T-helper 2 cell treated with Interferon-gamma antibody and Interleukin-4, amounts not matched to agents 5 μg/mL and 100 μg/mL, for 36 hours (primary cell): Measurements from ENCODE around the gene LRRC25.

Experiments
- DNase-seq: peaks from one replicate; pipeline ENCODE4 v3.0.0; 2021; ENCODE audit warnings: low spot score
- H3K27ac Mint-ChIP-seq: one replicate; pipeline ENCODE4 v1.8.0; 2021; ENCODE audit warnings: mild to moderate bottlenecking, mixed read lengths
- H3K27me3 Mint-ChIP-seq: one replicate; pipeline ENCODE4 v1.8.0; 2021; ENCODE audit warnings: low read depth, mixed read lengths
- H3K36me3 Mint-ChIP-seq: one replicate; pipeline ENCODE4 v1.8.0; 2021; ENCODE audit warnings: low read depth, mixed read lengths
- H3K4me1 Mint-ChIP-seq: one replicate; pipeline ENCODE4 v1.8.0; 2021; ENCODE audit warnings: low read depth, mixed read lengths
- H3K4me3 Mint-ChIP-seq: one replicate; pipeline ENCODE4 v1.8.0; 2022; ENCODE audit warnings: mild to moderate bottlenecking, moderate library complexity, mixed read lengths
- H3K9me3 Mint-ChIP-seq: one replicate; pipeline ENCODE4 v1.8.0; 2021; ENCODE audit warnings: mixed read lengths

Gene LRRC25

DNA sequence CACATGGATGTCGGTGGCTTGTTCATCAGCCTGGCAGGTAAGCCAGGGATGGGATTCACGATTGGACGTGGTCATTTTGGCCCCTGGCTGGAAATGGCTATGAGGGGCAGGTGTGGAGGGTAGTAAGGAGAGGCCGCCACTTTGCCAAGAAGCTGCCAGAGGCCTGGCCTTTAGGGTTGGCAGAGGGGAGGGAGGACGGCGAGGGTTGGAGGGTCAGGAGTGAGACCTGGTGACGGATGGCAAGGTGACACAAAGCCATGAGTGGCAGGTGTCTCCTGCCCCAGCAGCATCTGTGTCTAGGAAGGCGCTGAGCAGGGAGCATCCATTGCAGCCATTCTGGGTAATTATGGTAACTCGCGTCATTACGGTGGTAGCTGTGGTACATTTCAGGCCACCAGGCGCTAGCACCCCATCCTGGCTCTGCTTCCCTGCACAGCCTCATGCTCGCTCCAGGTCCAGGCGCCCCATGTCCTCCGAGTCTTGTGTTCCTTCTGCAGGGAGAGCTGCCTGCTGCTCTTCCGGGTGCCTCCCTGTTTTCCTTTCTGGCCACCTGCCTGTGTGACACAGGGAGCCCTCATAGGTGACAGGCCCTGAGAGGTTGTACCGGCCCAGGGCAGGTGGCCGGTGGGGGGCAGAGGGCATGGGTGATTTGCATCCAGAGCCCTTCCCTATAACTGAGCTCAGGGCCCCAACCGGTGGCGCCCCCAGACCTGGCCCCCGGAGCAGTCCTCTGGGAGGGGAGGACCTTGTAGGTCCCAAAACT lies 26.0 kb upstream of the LRRC25 start:
- Mint-ChIP-seq H3K9me3 (no peaks in the 10 kb centered on the region), H3K27me3 (no peaks in the 10 kb centered on the region), H3K4me3 (peak overlapping the region; percentile 98), H3K4me1 (peaks cover 43% of the 10 kb centered on the region), H3K27ac (peak overlapping the region; percentile 68), H3K36me3 (peaks cover 14% of the 10 kb centered on the region)
- DNase-seq = no peak

DNA sequence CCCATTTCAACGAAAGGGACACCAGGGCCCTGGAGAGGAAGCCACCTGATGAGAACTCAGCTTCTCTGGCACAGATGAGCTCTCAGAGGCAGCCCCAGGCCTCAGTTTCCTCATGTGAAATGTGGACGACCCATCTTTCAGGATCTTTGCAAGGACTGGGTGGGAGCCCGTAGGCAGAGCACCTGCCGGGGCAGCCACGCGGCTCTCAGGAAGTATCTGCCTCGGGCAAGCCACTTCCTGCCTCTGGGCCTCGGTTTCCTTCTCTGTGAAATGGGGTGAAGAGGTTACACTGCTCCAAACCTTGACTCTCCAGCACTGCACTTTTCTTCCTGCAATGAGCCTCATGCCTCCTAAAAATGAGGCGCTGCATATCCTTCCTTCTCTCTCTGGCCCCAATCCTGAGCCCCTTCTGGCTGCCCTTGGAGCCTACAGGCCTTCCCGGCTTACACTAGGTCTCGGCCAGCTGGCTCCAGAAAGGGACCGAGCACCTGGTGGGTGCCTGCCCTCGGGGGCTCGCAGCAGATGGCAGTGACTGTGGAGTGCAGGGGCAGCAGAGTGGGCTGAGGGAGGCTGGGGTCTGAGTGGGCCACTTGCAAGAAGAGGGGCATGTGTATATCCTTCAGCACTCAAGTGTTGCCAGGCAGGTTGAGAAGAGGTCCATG lies 25.2 kb upstream of the LRRC25 start:
- no peaks in the 10 kb centered on the region for H3K9me3 Mint-ChIP-seq
- peak overlapping the region; percentile 98 for H3K4me3 Mint-ChIP-seq
- peak overlapping the region; percentile 94 for H3K27ac Mint-ChIP-seq
- no peaks in the 10 kb centered on the region for H3K27me3 Mint-ChIP-seq
- H3K36me3 Mint-ChIP-seq = peaks cover 14% of the 10 kb centered on the region
- H3K4me1 Mint-ChIP-seq = peaks cover 50% of the 10 kb centered on the region
- peak; percentile 35 for DNase-seq

DNA sequence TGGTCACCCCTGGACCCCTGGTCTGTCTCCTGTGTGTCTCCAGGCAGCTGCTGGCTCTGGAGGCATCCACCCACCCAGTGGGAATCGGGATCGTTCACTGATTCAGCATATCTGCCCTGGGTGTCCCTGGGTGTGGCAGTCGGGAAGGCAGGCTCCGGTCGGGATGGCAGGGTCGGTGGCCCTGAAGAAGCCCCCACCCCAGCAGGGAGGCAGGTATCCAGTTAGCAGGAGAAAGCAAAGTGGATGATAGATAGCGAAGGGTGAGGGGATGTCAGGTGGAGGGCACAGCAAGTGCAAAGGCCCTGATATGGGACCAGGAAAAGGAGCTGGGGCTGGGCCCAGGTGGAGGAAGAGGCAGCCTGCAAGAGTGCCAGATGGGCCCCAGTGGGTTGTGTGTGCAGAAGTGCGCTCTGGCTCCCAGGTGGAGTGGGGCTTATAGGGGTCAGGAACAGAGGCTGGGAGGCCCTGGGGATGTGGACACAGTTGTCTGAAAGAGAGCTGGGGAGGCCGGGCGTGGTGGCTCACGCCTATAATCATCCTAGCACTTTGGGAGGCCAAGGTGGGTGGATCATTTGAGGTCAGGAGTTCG lies 24.0 kb upstream of the LRRC25 start:
- Mint-ChIP-seq H3K9me3 (no peaks in the 10 kb centered on the region), H3K27me3 (no peaks in the 10 kb centered on the region), H3K27ac (peak overlapping the region; percentile 94), H3K4me3 (peak overlapping the region; percentile 98), H3K36me3 (peaks cover 14% of the 10 kb centered on the region), H3K4me1 (peaks cover 59% of the 10 kb centered on the region)
- no peak for DNase-seq

DNA sequence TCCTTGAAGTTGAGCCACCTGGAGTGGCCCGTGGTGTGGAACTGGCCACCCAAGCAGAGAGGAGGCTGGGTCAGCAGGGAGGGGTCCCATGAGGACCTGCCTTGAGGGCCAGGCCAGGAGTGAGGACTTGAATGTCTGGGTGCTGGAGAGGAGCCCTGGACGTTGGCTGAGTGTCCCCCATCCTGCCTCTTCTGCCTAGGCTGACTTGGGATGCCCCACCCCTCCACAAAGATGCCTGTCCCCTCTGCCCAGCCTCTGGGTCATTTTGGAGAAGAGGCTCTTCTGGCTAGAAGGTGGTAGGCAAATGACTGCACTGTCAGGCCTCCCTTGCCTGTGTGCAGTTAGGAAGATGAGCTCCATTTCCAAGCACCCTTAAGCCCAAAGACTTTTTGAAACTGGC lies 23.5 kb upstream of the LRRC25 start:
- H3K4me3 Mint-ChIP-seq = peak overlapping the region; percentile 98
- peak overlapping the region; percentile 94 for H3K27ac Mint-ChIP-seq
- H3K27me3 Mint-ChIP-seq = no peaks in the 10 kb centered on the region
- peaks cover 61% of the 10 kb centered on the region for H3K4me1 Mint-ChIP-seq
- no peaks in the 10 kb centered on the region for H3K9me3 Mint-ChIP-seq
- H3K36me3 Mint-ChIP-seq = peaks cover 14% of the 10 kb centered on the region
- DNase-seq = no peak

DNA sequence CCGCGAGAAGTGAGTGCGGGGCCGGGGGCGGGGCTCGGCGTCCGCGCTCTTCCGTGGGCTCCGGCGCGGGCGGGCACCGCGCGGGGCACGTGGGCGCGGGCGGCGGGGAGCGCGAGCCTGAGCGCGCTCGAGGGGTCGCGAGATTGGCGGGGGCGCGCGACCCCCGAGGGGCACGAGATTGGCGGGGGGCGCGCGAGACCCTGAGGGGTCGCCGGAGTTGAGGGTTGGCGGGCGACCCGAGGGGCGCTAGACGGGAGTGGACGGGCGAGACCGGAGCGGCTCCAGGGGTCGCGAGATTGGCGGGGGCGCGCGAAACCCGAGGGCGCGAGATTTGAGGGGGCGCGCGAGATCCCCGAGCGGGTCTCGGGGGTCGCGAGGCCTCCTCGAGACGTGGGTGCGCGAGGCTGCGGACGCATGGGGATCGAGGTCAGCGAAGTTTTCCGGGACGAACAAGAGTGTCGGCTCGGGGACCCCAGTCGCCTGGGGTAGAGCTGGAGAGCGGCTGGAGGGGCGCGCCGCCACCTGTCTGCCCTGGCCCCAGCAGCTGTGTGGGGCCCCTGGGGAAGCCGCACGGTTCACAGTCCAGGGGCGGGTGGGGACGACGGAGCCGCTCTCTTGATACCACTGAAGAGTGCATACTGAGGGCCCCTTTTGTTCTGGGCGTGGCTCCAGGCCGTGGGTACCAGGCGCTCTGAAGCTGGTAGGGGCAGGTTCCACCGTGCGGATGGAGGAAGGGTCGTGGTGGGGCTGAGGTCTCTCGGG lies 22.5 kb upstream of the LRRC25 start:
- H3K4me3 Mint-ChIP-seq = peak overlapping the region; percentile 98
- no peaks in the 10 kb centered on the region for H3K9me3 Mint-ChIP-seq
- peak; percentile 38 for DNase-seq
- H3K27me3 Mint-ChIP-seq = no peaks in the 10 kb centered on the region
- peaks cover 64% of the 10 kb centered on the region for H3K4me1 Mint-ChIP-seq
- H3K36me3 Mint-ChIP-seq = peaks cover 12% of the 10 kb centered on the region
- H3K27ac Mint-ChIP-seq = peak overlapping the region; percentile 94

DNA sequence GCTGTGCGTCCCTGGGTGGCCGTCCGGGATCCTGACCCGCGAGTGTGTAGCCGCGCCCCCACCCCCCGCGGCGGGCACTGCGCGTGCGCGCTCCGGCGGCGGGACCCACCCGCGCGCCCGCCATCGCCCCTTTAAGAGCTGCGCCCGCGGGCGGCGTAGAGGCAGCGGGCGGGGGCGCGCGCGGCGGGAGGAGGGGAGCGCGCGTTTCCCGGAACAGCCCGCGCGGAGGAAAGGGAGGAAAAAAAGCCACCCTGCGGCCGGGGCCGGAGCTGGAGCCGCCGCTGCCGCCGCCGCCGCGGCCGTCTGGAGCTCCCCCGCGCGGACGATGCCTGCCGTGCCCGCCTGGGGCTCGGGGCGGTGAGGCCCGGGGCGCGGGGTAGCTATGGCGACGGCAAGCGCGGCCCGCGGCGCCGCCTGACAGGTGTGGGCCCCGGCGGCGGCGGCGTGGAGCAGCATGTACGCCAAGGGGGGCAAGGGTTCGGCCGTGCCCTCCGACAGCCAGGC lies 21.8 kb upstream of the LRRC25 start, which contains the start of gene SSBP4:
TSS of gene SSBP4 (plus strand) at position 204 of the 504 bp plus-strand sequence. CDS start at position 455, 251 bp downstream.
- DNase-seq = peak; percentile 84
- H3K4me1 Mint-ChIP-seq = peaks cover 66% of the 10 kb centered on the region

DNA sequence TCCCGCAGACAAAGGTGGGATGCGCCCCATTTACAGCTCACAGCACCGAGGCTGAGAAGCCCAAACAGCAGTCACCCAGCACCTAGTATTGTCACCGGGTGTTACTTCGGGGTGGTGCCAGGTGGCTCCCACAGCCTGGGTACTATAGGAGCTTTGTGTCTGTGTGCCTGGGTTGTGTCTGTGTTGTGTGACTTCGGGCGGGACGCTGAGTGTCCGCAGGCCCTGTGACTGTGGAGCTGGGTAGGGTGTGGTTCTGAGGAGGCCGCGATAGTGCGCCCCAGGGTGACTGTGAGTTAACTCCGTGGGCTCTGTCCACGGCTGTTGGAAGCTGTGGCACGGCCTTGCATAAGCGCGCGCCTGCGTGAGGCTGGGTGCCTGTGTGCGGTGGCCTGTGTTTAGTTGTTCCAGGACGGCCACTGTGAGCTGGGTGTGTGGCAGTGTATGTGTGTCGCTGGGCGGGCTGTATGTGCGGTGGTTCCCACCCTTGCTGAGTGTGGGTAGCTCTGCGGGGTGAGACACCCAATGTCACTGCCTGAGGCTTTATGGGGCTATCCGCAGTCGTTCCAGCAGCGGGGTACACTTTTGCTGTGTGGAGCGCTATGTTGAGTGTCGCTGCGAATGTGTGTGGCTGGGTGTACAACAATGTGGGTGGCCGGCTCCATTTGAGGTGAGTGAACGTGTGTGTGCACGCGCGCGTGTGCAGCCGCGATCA lies 21.2 kb upstream of the LRRC25 start:
- DNase-seq = no peak
- no peaks in the 10 kb centered on the region for H3K27me3 Mint-ChIP-seq
- H3K4me3 Mint-ChIP-seq = peak overlapping the region; percentile 81
- no peaks in the 10 kb centered on the region for H3K9me3 Mint-ChIP-seq
- peak overlapping the region; percentile 88 for H3K27ac Mint-ChIP-seq
- peaks cover 12% of the 10 kb centered on the region for H3K36me3 Mint-ChIP-seq
- peaks cover 66% of the 10 kb centered on the region for H3K4me1 Mint-ChIP-seq

More for the DNA sequence above, 21.8 kb upstream of the LRRC25 start, which contains the start of gene SSBP4:
- H3K27me3 Mint-ChIP-seq = no peaks in the 10 kb centered on the region
- peaks cover 12% of the 10 kb centered on the region for H3K36me3 Mint-ChIP-seq
- H3K4me3 Mint-ChIP-seq = peak within 1 kb of the TSS; percentile 98
- H3K9me3 Mint-ChIP-seq = no peaks in the 10 kb centered on the region
- H3K27ac Mint-ChIP-seq = peak within 1 kb of the TSS; percentile 94

DNA sequence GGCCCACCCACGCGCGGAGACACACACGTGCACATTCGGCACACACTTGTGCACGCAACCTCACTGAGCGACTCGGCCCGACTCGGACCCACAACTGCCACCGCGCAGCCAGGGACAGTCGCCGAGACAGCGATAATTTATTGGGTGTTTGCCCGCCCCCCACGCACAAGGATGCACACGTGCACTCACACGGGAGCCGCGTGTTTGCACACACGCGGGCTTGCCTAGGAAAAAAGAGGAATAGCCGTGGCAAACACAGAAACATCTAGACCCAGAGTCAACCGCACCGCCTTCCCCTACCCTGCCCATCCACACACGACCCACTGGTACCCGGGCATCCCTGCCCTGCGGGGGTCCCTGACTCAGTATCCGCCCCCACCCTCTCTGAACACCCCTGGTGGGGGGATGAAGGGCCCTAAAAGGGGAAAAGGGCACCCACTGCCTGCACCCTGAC lies 20.6 kb upstream of the LRRC25 start:
- peaks cover 10% of the 10 kb centered on the region for H3K36me3 Mint-ChIP-seq
- peak overlapping the region; percentile 81 for H3K4me3 Mint-ChIP-seq
- no peaks in the 10 kb centered on the region for H3K27me3 Mint-ChIP-seq
- no peak for DNase-seq
- peak overlapping the region; percentile 88 for H3K27ac Mint-ChIP-seq
- H3K9me3 Mint-ChIP-seq = no peaks in the 10 kb centered on the region
- H3K4me1 Mint-ChIP-seq = peaks cover 63% of the 10 kb centered on the region

DNA sequence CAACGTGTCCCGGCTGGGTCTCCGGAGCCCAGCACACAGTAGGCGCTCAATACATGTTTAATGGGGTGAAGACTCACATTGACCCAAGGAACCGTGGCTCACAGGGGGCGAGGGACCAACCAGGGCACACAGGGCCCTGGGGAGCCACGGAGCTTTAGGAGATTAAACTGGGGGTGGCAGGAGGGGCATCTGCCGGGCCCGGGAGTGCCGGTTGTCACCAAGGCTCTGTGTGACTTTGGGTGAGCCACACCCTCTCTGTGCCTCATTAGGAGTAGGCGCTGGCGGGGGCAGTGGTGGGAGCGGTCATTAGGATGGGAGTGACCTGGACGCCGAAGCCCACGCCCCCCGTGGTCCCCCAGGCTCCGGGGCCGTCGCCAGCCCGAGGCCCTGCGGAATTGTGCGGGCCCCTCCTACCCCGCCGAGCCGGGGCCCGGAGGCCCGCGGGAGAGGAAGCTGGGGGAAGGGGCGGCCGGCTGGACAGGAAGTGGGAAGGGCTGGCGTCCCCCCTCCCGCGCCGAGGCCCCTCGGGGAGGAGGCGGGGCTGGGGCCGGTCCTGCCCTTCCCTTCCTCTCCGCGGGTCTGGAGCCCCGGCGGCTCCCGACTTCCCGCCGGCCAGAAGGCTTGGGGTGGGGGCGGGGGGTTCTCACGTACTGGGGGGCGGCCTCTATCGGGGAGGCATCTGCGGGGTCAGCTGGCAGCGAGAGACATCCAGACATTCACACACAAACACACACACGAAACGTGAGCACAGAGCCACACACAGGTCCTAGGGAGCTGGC lies 20.0 kb upstream of the LRRC25 start:
- Mint-ChIP-seq H3K27me3 (no peaks in the 10 kb centered on the region), H3K27ac (peak overlapping the region; percentile 92)

DNA sequence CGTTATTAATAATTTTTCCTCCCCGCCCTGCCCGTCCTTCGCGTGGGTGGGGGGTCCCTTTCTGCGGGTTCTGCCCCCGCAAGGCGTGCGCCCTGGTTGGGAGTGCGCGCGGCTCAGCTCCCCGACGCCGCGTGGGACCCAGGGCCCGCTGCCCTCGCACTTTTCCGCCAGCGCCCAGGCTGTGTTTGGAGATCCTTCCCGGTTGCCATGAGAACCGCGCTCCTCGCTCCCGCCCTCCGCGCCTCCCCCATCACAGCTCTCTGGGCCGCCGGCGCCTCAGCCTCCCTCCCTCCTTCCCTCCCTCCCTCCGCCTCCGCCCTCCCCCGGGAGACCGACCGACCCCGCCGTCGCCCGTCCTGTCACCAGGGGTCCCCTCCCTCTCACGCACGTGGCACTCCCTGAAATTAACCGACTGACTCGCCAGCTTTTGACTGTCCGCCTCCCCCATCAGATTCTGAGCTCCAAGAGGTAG lies 19.4 kb upstream of the LRRC25 start:
- no peaks in the 10 kb centered on the region for H3K9me3 Mint-ChIP-seq
- DNase-seq = peak; percentile 65
- H3K4me1 Mint-ChIP-seq = peaks cover 52% of the 10 kb centered on the region
- no peaks in the 10 kb centered on the region for H3K27me3 Mint-ChIP-seq
- H3K4me3 Mint-ChIP-seq = peak overlapping the region; percentile 83
- peaks cover 3% of the 10 kb centered on the region for H3K36me3 Mint-ChIP-seq
- H3K27ac Mint-ChIP-seq = peak overlapping the region; percentile 92

More for the DNA sequence above, 20.0 kb upstream of the LRRC25 start:
- H3K4me3 Mint-ChIP-seq = peak overlapping the region; percentile 83
- peaks cover 4% of the 10 kb centered on the region for H3K36me3 Mint-ChIP-seq
- DNase-seq = peak; percentile 61
- peaks cover 57% of the 10 kb centered on the region for H3K4me1 Mint-ChIP-seq
- H3K9me3 Mint-ChIP-seq = no peaks in the 10 kb centered on the region

DNA sequence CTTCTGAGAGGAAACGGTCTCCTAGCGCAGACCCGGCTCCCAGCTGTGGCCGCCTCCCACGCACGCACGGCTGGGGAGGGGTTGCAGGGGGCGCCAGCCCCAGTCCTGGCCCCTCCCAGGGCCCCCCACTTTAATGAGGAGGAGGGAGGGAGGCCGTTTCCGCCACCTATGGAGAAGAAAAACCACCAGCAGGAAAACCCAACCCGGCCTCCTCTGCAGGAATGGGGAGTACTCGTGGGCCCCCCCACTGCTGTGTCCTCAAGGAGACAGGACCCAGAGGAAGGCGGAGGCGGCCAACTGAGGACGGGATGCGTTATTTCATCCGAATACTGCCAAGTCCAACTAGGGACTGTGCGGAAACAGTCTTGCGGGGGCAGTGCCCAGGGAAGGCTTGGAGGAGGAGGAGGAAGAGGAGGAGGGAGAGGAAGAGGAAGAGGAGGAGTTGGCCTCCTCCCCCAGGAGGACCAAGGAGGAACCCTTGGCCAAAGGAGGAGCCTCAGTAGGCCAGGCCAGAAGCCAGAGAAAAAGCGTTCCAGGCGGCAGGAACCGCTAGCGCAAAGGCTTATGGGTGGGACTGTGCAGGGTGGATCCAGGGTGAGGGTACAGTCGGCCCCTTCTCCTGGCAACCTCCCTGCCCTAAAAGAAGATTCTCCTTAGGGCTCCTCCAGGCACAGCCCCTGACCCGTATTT lies 17.9 kb upstream of the LRRC25 start:
- no peak for DNase-seq
- Mint-ChIP-seq H3K9me3 (no peaks in the 10 kb centered on the region), H3K27me3 (no peaks in the 10 kb centered on the region), H3K36me3 (peaks cover 2% of the 10 kb centered on the region), H3K4me1 (peaks cover 45% of the 10 kb centered on the region), H3K27ac (peak overlapping the region; percentile 82), H3K4me3 (peak overlapping the region; percentile 73)
